Measurements from ENCODE around the gene MCM9. TPM values are rescaled to one million over a fixed set of nuclear protein-coding genes. Genes with fewer than 3 reads are reported as not detected.
A peak's percentile ranks its signal among the peaks of the same experiment; 100 is the strongest.

The MCM9 gene
- total and polyA plus RNA-seq, 2 of the 13 experiments (the other 11 are each of a cell fraction or from before 2014, with no cell fraction given), result 3.8 to 17.2 TPM

GRCh38 chr6:118893807-118894424 is 41.0 kb downstream of the MCM9 start, which contains the start of gene ASF1A (continued):
- peak; percentile 33 for TF ChIP-seq ZNF124 (CRISPR knock-in tag; IDR thresholded peaks at IDR 0.05)
- TF ChIP-seq, protein P1, sequence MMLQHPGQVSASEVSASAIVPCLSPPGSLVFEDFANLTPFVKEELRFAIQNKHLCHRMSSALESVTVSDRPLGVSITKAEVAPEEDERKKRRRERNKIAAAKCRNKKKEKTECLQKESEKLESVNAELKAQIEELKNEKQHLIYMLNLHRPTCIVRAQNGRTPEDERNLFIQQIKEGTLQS (CRISPR knock-in tag; IDR thresholded peaks at IDR 0.05), result 0 out of 2 replicates have a peak, but pooled peaks have one; percentile 32
- no peak for TF ChIP-seq ZNF609 (CRISPR knock-in tag; IDR thresholded peaks at IDR 0.05; ENCODE audit: borderline replicate concordance)
- TF ChIP-seq MNT (IDR thresholded peaks at IDR 0.05), result no peak
- no peak; the same call in none of the 2 replicates for TF ChIP-seq MEIS2 (CRISPR knock-in tag; IDR thresholded peaks at IDR 0.05)
- TF ChIP-seq ZBTB1 (CRISPR knock-in tag; IDR thresholded peaks at IDR 0.05; ENCODE audit: borderline replicate concordance), result no peak
- no peak for TF ChIP-seq HHEX (CRISPR knock-in tag; IDR thresholded peaks at IDR 0.05)
- TF ChIP-seq AKAP8 (CRISPR knock-in tag; IDR thresholded peaks at IDR 0.05), result no peak
- 0 out of 2 replicates have a peak, but pooled peaks have one; percentile 33 for TF ChIP-seq ONECUT2 (CRISPR knock-in tag; IDR thresholded peaks at IDR 0.05)
- no peak for TF ChIP-seq ZNF513 (CRISPR knock-in tag; conservative IDR thresholded peaks at IDR 0.05)
- no peak for TF ChIP-seq HCFC1 (IDR thresholded peaks at IDR 0.05; ENCODE audit: low read depth, low read length)
- no peak for TF ChIP-seq CENPT (CRISPR knock-in tag; IDR thresholded peaks at IDR 0.05; ENCODE audit: low read depth)
- TF ChIP-seq PRPF4 (IDR thresholded peaks at IDR 0.05; ENCODE audit: low read depth, low read length, poor library complexity, severe bottlenecking), result no peak
- TF ChIP-seq ARID5B (CRISPR knock-in tag; IDR thresholded peaks at IDR 0.05), result peak; percentile 82
- TF ChIP-seq ZNF678 (CRISPR knock-in tag; IDR thresholded peaks at IDR 0.05), result no peak
- TF ChIP-seq ARID2 (CRISPR knock-in tag; IDR thresholded peaks at IDR 0.05; ENCODE audit: borderline replicate concordance), result peak; percentile 85; the same call in 1 of the 2 replicates
- peak; percentile 72 for TF ChIP-seq ZFX (CRISPR knock-in tag; IDR thresholded peaks at IDR 0.05; ENCODE audit: low read depth)
- no peak for TF ChIP-seq ZNF256 (CRISPR knock-in tag; conservative IDR thresholded peaks at IDR 0.05)
